ELF-1 (cell line): ENCODE measurements around the gene FAM118A.
"Not testable (repeated sequence)": the region's sequence is repeated elsewhere in the genome, so short reads cannot be mapped to it uniquely, and the experiment has no call there.

Experiments
- DNase-seq: peaks from one replicate; pipeline ENCODE4 v3.0.0-alpha.2; 2016; ENCODE audit warnings: low read depth, low spot score

Gene FAM118A

GRCh38 chr22:45309422-45310227 is at the start of gene FAM118A:
Gene FAM118A, plus strand, starts transcription at chr22:45309934. Its CDS starts 12,446 bp downstream, at chr22:45322380.
- DNase-seq: peak; percentile 95

DNA sequence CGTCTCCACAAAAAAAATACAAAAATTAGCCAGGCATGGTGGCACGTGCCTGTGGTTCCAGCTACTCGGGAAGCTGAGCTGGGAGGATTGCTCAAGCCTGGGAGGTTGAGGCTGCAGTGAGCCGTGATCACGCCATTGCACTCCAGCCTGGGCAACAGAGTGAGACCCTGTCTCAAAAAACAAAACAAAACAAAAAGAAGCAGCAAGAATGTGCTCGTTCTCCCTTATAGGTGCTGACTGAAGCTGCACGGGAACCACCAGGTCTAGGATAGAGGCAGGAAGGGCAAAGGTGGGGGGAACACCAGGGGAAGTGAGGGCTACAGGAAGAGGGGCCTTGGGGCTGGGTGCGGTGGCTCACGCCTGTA is 49.4 kb upstream of the FAM118A start:
- not testable (repeated sequence) for DNase-seq

- DNase-seq: no peak
Observed at GRCh38 chr22:45261407-45262088, 48.2 kb upstream of the FAM118A start.

GRCh38 chr22:45262195-45262930 is 47.4 kb upstream of the FAM118A start:
- no peak for DNase-seq

GRCh38 chr22:45262931-45263462 is 46.7 kb upstream of the FAM118A start:
- DNase-seq: no peak

DNA sequence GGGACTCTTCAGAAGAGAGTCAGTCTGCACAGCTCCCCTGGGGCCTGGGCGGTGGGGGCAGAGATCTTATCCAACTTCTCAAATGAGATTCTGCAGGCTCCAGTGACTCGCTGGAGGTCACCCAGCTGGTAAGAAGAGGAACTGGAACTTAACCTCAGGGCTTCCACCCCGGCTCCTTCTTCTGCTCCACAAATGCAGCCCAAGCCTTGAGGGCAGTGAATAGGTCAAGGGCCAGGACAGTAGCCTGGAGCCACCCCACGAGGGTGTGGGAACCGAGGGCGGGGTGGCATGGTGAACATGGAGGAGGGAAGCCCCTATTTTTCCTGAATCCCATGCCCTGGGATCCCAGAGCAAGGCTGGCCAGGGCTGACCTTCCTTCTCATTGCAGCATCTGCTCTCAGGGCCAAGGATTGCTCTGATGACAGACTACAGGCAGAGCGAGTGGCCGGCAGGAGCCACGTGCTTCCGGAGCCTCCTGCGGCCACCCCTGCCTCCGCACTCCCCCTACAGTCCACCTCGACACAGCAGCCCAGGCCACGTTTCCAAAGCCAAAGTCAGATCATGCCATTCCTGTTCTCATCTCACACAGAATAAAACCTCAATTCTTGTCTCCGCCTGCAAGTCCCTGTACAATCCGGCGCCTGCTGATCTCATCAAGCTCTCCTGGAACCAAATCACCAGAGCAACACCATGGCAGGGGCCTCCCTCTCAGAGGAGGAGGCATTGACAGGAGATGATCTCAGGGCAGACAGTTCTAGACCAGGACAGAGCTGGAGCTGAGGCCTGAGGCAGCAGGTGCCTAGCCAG is 46.1 kb upstream of the FAM118A start:
- DNase-seq: peak; percentile 91

DNA sequence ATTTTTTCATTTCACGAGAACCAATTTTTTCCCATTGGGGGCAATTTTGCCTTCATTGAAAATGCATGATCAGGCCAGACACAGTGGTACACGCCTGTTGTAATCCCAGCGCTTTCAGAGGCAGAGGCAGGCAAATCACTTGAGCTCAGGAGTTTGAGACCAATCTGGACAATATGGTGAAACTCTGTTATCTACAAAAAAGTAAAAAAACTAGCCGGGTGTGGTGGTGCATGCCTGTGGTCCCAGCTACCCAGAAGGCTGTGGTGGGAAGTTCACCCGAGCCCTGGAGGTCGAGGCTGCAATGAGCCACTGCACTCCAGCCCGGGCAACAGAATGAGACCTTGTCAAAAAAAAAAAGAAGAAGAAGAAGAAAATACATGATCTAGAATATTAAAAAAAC is 44.2 kb upstream of the FAM118A start:
- no peak for DNase-seq

DNA sequence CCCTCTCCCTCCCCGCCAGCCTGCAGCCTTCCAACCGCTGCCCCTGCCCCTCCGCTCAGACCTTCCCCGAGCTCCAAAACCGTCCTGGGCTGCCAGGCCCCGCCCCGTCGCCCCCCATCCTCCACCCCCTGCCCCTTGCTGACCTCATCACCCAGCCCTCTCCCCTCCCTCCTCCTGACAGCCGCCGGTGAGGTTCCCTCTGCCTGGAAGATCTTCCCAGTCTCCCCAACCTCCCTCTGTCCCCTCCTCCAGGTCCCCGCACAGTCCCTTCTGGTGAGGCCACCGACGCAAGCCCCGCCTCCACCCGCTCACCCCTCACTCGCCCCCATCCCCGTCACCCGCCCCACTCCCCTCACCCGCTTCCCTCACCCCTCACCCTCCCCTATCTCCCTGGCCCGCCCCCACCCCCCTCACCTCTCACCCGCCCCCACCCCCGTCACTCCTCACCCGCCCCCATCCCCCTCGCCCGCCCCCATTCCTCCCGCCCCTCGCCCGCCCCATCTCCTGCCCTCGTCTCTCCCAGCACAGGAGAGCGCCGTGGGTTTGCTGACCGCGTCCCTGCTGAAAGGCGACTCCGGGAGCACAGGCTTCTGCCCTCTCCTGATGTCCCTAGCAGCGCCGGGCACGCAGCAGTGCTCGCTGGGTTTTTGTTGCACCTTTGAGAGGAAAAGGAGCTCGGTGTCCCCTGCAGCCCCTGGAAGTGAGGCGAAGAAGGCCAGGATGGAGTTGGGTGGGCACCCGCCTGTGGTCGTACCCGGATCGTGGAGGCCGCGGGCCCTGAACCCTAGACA is 41.4 kb upstream of the FAM118A start:
- DNase-seq: peak; percentile 65

GRCh38 chr22:45268958-45269844 is 40.5 kb upstream of the FAM118A start:
- DNase-seq: peak; percentile 88

DNA sequence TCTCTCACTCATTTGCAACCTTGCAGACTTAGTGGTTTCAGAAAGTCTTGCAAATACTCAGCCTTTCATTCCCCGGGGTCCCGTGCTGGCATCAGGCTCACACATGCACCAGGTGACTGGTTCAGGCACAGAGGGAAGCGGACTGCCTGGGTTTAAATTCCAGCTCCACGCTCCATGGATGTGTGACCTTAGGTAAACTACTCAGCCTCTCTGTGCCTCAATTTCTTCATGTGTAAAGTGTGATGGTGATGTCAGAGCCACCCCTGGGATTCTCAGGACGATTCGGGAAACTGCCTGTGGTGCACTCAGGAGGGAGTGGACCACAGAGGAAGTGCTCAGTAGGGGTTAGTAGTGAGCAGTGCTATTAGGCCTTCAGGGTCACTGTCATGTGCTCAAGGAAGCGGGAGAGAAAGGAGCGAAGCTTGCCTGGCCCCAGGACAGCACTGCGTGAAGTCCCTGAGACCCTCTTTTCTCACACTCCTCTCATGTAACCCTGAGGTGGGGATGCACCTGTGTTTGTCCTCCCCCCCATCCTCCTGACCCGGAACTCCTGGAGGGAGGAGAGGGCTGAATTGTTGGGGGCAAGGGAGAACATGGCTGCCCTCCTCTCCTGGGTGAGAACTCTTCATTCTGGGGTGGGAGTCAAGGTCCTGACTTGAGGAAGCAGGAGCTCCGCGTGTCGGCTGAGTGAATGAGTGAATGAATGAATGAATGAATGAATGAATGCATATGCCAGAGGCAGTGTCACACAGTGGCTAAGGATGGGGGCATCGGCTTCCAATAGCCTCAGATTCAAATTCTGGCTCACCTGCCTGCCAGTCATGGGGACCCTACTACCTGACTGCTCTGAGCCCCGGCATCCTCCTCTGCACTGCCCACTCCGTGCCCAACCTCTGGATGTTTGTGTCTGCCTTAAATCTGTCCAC is 39.4 kb upstream of the FAM118A start:
- DNase-seq: no peak

DNA sequence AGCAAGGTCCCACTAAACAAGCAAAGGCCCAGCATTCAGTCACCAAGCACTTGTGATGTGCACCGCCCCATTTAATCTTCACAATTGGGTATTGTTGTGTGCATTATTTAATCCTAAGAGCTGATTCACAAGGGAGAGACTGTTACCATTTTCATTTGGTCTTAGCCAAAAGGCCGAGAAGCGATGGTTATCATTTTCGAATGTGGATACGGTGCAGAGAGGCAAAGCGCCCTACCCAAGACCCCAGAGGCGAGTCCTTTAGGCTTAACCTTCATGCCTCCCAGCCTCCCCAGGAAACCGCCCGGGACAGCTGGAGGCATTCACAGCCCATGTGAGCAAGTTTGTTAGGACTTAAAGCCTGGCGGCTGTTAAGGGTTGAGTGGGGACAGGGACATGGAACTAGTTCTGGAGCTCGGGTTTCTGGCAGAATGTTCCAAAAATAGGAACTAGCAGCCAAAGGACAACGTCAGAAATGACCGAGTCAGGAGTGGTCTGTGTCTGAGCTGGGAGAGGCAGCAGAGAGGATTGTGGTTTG is 38.0 kb upstream of the FAM118A start:
- DNase-seq: no peak

DNA sequence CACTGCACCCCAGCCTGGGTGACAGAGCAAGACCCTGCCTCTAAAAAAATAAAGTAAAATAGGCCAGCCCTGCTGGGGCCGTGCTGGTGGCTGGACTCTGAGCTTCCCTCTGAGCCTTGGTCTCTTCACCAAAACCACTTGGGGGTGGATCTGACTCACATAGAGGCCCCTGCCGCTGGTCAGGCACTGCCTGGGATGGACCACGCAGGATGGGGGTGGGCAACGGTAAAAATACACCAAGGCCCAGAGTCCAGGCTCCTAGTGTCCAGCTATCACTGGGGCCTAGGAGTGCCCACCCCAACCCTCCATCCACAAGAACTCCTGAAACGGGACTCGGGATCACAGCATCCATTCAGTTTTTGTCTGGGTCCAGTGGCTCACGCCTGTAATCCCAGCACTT is 37.2 kb upstream of the FAM118A start:
- no peak for DNase-seq

GRCh38 chr22:45273452-45274075 is 36.2 kb upstream of the FAM118A start:
- no peak for DNase-seq

- no peak for DNase-seq
Observed at GRCh38 chr22:45276507-45277105, 33.1 kb upstream of the FAM118A start.

DNA sequence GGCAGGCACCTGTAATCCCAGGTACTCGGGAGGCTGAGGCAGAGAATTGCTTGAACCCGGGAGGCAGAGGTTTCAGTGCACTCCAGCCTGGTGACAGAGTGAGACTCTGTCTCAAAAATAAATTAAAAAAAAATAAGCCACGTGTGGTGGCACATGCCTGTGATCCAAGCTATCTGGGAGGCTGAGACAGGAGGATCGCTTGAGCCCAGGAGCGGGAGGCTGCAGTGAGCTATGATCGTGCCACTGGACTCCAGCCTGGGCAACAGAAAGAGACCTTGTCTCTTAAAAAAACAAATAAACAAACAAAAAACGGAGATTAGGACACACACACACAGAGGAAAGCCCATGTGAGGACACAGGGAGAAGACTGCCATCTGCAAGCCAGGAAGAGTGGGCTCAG is 32.0 kb upstream of the FAM118A start:
- not testable (repeated sequence) for DNase-seq

DNA sequence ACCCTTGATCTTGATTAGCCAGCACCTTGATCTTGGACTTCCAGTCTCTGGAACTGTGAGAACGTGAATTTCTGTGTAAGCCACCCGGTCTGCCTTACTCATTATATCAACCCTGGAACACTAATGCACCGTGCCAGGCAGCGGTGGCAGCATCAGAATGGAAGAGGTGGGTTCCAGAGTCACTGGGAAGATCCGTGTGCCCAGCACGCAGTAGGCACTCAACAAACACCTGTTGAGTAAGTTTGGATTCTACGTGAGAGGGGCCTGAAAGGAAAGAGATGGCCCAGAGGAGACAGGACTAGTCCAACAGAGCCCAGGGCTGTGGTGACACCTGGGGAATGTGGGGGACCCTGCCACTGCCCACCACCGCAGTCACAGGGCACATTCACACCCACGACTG is 31.6 kb upstream of the FAM118A start:
- no peak for DNase-seq

- DNase-seq: no peak
Observed at GRCh38 chr22:45280587-45280980, 29.1 kb upstream of the FAM118A start.
